HPDE6-E6E7 (cell line): ENCODE measurements around the gene DYNAP.

ENCODE experiments used
- DNase-seq: peaks from one replicate; pipeline ENCODE4 v3.0.0; 2011; ENCODE audit warnings: missing footprints; ENCODE audit errors: extremely low spot score

Gene DYNAP, protein sequence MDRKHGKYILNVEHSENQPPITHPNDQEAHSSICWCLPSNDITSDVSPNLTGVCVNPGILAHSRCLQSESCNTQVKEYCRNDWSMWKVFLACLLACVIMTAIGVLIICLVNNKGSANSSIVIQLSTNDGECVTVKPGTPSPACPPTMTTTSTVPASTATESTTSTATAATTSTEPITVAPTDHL

DNA sequence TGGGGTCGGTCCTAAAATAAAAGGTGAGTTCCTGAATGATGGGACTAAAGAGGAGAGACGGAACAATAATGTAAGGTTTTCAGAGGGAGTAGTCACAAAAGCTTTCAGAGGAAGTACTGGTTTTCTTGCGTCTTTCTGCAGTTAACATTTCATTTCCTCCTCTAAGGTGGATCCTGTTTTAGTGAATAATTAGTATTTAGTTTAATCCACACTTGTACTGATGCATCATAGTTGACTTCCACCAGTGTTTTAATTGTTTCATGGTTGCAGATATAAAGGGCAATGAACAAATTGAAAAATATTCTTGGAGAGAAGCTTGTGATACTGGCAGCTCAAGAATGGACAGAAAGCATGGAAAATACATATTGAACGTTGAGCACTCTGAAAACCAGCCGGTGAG, at the start of gene DYNAP:
DYNAP (plus strand) TSS at position 301 of the 400 bp plus-strand sequence; CDS start at position 339, 38 bp downstream.
- DNase-seq, result no peak

DNA sequence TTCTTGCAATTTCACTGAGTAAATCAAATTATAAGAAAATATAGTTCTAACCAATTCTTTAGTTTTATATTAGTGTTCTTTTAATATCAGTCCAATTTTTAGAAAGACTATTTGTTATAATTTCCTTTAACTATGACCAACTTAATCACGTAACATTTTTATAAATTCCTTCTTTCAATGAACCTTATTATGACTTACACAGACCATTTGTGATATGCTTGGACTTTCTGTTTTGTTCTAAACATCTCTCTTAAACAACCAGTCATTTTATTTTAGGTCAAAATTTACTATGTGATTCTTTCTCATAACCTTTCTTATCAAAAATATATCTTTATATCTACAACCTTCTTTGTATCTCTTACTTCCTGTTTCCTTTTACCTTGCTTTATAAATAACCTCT, 39.5 kb upstream of the DYNAP start:
- DNase-seq, result no peak

DNA sequence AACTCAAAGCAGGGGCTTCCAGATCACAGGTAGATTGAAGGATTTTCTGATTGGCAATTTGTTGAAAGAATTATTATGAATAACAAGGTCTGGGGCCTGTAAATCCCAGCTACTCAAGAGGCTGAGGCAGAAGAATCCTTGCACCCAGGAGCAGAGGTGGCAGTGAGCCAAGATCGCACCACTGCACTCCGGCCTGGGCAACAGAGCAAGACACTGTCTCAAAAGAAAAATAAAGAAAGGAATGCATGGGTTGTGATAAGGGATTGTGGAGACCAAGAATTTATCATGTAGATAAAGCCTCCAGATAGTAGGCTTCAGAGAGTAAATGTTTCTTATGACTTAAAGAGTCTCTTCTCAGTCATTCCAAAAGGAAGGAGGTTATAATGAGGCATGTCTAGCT, 35.8 kb upstream of the DYNAP start:
- DNase-seq, result no peak

DNA sequence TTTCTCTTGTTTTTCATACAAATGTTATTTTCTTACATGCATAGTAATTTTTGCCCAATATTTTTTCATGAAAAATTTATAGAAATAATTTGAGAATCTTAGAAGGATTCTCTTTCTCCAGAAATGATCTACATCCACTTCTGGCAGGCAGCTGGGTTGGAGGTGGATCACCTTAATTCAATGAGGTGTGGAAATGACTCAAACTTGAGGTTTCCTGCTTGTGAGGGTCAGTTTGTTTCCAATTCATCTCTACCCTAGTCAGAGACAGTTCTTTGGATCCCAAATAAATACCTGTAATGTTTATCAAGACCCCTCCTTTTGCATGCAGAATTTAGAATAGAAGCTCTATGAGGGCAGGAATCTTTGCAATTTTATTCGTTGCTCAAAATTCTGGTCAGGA, 35.0 kb upstream of the DYNAP start:
- DNase-seq, result no peak

DNA sequence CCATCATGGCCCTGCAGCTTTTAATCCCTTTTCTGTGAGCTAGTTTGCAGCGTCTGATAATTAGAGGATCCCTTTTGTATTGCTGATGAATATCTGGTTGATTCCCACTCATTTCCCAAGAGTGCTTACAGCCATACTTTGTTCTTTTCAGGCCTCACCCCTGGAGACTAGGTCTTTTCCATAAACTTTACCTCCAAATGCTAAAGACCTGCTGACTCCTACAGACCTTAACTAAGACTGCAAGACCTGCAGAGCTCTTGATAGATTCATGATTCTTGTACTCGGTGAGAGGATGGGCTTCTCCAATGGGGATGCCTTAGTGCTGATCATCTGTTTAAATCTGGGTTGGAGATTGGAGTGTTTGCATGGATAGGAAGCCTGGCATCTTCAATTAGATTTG, 33.1 kb upstream of the DYNAP start:
- no peak for DNase-seq

DNA sequence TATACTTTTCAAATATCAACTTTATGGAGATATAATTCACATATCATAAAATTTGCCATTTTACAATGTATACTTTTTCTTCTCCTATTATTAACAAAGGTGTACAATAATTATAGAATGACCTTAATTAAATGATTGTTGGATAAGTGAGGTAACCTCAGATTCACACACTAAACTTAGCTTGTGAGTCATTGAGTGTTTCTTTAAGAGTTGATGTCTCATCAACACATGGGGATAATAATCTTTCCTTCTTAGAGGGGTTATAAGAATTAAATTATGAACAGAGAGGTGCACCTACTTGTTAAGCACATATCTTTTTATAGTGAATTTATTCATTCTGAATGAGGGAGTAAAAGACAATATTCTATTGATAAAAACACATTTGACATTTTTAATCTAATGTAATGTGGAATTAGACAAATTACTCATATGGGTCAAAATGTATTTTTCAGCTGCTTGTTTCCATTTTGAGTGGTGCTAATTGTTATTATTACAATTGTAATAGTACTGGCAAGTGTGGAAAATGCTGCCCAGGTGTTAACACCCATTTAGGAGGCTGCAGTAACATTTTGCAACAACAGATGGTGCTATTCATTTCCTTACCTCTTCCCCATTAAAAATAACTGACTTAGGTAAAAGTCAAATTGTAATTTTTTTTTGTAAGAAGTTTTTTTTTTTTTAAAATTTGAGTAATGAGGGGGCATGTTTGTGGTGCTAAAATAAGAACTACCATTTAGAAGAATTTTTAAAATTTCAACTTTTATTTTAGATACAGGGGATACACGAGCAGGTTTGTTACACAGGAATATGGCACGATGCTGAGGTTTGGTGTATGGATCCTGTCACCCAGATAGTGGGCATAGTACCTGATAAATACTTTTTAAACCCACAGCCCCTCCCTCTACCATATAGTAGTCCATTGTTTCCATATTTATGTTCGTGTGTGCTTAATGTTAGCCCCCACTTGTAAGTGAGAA, 32.1 kb upstream of the DYNAP start:
- peak; percentile 10 for DNase-seq

DNA sequence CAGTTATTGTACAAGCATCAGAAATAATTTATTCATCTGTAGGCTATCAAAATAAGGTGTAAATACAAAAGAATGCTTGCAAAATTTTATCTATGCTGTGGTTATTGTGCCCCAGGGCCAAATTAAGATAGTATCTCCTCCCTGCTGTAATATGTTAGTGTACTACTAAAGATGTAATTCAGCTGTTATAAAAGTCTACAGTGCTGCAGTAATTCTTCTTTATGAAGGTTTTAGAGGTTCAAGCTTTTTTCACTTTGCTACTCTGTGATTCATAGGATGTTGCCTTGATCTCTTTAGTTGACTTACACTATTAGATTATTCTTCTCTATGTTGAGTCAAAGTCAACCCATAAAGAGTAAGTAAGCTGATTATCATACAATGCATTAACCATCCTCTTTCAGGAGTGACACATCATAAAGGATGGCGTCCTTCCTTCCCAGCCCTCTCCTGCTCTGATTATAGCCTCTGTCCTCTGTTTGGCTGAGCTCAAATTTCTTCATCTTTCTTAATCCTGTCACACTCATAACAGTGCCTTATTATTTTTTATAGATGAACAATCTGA, 29.3 kb upstream of the DYNAP start:
- no peak for DNase-seq

DNA sequence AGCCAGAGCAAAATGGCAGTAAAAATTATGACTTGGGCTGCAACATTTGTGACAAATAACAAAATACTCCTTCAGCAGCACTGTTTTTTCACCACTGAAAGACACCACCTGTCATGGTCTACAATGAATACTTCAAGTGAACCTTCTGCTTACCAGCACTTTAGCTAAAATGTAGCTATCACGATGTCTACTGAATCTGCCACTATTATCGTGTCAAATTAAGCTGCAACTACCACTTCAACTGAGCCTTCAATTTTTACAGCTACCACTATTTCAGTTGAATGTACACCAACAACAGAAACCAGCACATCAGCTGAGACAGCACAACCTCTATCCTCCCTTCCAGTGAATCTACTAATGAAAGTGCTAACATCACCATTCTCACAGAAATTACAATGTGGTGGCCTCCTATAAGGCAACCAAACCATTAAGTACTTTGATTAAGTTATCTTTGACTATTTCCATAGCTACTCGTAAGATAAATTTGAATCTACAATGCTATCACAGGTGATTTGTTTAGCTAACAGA, 10.8 kb upstream of the DYNAP start:
- no peak for DNase-seq

DNA sequence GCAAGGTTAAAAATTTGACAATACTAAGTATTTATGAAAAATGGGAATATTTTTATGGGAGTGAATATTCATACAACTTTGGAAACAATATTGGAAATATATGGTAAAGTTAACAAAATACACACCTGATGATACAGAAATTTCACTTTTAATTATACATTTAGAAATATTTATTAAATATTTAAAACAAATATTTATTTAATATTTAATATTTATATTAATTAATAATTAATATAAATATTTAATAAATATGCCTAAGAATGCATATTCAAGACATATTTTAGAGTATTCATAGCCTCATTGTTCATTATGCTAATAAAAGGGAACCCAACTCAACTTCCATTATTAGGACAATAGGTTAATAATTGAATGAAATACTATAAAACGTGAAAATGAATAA, 7.0 kb upstream of the DYNAP start:
- no peak for DNase-seq

DNA sequence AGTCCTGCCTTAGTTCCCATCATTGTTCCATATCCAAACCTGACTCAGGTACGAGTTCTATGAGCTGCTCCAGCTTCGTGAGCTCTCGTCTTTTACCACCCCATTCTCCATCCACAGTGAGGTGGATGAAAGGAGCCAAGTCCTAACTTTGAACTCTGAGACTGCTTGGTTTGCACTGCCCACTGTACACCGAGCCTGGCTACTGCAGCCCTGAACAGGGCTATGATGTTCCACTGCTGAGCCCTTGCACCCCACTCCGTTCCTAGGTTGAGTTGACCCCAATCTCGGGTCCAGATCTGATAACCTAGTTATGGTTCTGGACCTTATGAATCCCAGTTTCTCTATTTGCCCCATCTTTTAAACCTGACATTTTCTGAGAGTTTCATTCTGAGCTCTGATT, 5.3 kb upstream of the DYNAP start:
- no peak for DNase-seq

DNA sequence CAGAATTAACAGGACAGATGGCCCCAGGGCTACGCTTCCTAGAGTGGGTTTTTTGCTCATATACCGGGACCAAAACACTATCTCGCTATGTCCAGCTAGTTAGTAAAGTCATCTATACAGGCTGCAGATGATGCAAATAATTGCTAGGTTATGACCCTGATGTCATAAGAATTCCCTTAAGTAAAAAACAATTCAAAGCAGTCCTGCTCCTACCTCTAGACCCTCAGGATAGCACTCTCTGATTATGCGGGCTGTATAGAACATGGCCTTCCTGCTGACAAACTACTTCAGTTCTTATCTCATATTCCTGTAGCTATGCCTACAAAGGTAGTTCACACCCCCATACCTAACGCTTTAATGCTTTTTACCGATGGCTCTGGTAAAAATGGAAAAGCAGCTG, 13.2 kb downstream of the DYNAP start:
- DNase-seq, result no peak

DNA sequence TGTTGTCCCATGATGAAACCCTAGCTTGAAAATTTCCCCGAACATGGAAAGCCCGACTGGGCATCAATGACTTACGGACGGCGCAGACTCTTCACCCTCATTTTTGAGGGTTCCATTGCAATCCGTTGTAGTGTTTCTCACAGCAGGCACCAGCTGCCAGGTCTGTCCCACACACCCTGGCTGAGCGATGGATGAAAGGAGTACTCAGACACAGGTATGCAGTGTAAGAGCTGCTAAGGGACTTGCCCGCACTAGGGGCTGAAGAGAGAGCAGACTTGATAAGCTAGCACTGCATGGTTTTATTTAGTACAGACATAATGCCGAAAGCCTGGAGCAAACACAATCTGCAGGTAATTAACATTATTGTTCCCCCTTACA, 15.8 kb downstream of the DYNAP start:
- no peak for DNase-seq

DNA sequence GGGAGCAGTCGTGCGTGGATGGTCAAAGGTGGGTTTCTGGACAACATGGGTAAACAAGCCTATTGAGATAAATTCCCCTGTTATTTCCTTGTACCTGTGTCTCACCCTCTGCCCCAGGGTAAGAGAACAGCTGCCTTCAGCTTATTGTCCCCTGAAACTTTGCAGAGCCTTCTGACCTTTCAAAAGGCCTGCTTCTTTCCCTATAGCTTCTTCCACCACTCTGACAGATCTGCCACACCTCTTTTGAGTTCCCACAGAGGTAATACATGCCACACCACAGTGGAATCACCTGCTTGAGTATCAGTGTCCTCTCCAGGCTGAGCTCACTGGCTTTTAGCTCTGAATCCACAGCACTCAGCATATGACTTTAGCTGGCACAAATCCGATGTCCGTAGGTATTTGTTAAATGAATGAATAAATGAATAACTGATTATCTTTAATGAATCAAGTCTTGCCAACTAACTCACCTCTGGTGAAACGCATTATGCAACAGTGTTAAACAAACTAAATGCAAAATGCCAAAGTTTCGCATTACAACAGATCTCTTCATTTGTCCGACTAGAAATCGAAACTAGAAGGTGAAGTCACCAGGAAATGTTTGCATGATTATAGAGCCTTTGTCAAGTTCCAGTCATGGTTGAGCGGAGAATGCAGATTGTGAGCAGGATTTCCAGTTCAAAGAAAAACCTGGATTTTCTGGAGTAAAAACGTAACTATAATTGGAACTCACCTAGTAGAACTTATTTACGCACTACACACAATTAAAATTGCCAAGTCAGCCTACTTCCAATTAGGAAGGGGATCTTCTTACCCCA, 16.4 kb downstream of the DYNAP start:
- peak; percentile 50 for DNase-seq

DNA sequence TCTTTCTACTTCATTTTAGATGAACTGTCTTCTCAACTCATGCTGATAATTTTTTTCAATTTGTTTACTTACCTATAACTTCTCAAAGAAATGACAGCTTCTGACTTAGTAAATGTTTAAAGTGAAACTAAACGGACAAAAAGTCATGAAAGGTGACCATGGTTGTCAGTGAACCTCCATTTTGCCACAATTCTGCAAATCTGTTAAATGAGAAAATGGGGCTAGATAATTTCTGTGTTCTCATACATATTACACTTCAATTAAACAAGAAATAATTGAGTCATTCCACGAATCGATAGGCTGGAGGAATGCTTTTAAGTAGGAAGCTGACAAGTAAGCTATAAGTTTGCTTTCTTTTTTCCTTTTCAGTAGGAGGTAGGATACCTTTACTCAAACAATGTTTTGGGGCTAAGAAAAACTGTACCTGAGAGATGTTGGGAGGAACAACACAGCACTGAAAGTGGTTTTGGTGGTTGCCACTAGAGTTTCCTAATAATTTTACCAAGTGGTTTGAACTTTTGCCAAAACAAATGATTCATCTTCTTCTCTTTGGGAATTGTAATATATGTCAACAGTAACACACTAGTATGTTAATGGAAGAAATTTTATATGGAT, 17.1 kb downstream of the DYNAP start:
- DNase-seq, result no peak

DNA sequence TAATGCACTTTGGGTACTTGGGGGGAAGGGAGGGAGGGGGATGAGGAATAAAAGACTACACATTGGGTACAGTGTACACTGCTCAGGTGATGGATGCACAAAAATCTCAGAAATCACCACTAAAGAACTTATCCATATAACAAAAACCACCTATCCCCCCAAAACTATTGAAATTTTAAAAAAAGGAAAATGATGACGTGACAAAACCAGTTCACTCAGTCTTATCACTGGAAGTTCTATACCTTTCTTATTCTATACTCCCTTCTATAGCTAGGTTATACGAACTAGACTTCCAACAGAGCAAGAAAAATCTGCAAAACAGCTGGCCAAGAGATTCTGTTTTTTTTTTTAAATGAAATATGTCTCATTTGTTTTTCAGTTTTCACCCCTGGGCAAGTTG, 20.8 kb downstream of the DYNAP start:
- no peak for DNase-seq

DNA sequence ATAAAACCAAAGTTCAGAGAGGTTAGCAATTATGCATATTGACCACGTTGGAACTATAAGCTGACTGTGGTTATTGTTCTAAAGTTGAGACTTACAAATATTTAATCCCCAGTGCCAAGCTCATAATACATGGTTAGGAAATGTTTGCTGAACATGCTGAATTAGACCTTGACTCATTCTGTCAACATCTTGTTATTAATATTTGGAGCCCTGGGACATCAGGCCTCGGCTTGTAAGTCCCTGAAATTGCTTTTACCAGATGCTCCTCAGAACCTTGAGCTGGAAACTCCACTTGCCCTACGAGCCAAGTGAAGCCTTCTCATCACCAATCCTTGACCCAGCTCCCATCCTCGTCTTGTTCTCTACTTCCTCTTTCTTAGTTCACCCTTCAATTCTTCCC, 21.2 kb downstream of the DYNAP start:
- peak; percentile 43 for DNase-seq

DNA sequence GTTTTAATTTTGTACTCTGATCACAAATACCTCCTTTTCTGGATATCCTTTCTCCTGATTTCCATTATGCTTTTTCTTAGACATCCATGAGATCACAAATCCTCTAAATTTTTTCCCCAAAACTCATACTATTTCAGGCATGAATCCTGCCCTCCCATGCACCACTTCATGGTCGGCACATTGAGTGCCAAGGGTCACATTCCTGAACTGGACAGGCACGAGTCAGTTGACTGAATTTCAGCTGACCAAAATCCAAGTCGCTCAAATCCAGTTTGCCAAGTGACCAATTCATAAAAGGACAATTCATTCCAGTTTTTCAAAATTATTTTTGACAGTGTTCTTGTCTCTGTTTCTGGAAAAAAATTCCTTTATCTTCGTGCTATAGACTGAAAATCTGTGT, 22.1 kb downstream of the DYNAP start:
- no peak for DNase-seq

DNA sequence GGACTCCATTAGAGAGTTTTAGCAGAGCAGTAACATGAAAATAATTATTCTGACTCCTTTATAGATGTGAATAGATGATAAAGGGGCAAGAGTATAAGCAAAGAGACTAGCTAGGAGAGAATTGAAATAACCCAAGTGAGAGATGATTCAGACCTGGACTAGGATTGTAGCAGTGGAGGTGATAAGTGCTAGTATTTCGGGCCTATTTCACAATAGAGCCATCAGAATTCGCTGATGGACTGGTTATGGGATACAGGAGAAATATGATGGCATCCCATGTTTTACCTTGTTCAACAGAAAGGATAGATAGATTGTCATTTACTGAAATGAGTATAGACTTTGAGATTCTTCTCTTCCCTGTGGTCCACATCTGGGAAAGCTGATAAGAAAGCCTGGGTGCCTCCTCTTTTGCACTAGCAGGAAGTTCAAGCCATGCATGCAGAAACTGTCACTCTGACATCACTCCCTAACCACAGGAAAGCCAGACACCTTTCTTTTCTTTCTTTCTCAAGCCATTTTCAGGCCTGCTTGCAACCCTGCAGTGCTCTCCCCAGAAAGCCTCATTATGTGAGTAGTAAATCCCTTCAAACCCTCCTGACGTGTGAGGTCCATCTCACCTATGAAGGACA, 25.3 kb downstream of the DYNAP start:
- no peak for DNase-seq

DNA sequence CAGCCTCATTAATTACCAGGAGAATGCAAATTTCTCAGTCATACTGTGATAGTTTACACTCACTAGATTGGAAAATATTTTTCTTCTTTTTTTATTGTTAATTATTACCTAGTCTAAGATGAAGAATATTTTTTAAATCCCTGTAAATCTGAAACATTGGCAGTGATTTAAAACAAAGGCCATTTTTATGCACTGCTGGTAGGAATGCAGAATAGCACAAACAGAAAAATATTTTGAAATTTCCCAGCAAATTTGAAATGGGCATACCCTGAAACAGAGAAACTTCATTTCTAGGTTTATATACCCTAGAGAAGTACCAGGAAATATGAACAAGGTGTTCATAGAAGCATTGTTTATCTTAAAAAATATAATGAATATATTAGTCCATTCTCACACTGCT, 31.0 kb downstream of the DYNAP start:
- no peak for DNase-seq

DNA sequence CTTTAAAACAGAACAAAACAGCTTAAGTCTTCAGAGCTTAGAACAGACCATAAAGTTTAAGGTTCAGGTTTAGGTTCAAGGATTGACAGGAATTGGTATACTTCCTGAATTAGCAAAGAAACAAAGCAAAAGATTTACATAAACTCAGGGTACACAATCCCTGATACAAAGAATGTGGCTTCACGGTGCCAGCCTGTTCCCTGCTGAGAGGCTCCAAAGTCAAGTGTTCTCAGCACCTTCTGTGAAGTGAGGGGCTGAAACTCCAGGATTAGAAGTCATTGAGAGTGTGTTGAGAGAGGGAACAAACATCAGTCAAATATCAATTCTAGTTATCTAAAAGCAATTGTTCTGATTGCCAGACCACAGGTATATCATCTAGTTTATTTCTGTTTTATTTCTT, 35.7 kb downstream of the DYNAP start:
- no peak for DNase-seq

DNA sequence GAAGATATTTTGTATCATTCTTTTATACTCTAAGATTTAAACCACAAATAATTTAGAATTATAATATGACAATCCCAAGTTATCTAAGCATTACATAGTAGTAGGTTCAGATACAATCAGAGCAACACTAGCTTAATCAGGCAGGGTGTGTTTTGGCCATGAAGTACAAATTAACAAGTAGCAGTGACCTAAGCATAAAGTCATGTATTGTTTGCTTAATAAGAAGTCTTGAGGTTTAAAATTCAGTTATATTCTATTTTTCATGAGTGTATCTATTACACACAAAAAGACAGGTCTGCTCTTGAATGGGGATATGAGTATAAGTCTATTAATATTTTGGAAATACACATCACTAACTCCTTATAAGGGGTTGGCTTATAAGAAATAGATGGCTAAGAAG, 39.9 kb downstream of the DYNAP start:
- no peak for DNase-seq
